OCI-M2 (cell line): Measurements from ENCODE around the gene RPH3AL.
"Not testable (repeated sequence)": the region's sequence is repeated elsewhere in the genome, so short reads cannot be mapped to it uniquely, and the experiment has no call there.

ENCODE experiments used
- DNase-seq: peaks from one replicate; lab custom pipeline; 2025; ENCODE audit not compliant: unreplicated experiment; lab: John Stamatoyannopoulos, UW

RPH3AL gene

DNA sequence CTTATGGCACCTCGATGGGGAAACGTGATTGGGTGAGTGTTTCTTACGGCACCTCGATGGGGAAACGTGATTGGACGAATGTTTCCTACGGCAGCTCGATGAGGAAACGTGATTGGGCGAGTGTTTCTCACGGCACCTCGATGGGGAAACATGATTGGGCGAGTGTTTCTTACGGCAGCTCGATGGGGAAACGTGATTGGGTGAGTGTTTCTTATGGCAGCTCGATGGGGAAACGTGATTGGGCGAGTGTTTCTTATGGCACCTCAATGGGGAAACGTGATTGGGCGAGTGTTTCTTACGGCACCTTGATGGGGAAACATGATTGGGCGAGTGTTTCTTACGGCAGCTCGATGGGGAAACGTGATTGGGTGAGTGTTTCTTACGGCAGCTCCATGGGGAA, 146.1 kb downstream of the RPH3AL start:
- DNase-seq = not testable (repeated sequence)

DNA sequence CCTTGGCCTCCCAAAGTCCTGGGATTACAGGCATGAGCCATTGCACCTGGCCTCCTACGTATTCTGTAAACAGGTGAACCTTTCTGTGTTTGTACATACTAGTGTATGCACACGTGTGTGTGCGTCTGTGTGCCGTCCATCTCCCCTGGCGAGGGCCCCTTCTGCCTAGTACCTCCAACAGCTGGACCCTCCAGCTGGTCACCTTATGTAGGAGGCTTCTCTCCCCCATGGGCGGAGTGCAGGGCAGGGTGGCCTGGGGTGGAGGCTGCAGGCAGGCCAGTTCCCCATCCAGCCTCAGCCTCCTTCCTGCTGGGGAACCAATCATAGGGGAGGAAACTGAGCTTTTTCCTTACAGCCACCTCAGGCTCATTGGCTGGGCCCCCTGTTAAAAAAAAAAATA, 146.8 kb downstream of the RPH3AL start:
- DNase-seq = no peak

DNA sequence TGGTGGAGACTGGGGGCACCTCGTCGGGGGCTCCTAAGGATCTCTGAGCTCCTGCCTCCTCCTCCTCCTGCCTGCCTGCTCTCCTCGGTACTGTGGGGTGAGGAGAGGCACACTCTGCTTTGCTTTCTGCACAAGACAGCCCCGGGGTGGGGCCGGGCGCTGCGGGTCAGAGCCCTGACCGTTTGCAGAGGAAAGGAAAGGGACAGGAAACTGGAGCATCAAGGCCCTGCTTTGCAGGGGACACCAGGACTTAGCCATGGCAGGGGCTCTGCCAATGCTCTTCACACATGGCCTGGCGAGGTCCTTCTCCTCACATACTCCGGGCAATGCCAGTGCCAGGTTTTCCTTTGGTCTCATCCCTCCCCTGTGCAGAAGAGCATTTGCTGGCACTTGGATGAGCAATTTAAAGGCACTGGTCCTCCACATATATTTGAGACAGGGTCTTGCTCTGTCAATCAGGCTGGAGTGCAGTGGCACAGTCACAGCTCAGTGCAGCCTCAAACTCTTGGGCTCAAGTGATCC, 147.4 kb downstream of the RPH3AL start:
- no peak for DNase-seq

DNA sequence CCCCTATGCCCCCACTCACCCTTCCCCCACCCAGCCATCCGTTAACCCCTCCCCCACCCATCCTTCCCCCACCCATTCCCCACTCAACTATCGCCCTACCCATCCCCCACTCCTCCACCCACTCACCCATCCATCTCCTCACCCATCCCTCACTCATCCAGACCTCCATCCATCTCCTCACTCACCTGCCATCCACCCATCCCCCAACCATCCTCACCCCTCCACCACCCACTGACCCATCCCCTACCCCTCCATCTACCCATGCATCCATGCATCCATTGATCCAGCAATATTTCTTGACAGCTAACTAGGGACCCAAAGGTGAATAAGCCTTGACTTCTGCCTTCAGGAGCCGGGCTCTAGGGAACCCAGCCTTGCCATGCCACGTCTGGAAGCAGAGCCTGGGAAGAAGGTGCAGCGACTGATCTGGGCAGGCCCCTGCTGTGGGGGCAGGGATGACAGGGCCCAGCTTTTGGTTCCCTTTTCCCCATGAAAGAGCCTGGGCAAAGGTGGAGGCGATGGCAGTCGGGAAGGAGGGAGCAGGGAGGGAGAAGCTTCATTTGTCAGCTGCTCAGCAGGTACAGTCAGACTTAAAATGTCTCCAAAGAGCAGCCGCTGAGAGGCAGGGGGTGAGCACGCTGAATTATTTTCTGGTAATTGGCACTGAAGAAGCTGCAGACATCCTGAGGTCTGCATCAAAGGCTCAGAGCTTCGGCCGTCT, 148.0 kb downstream of the RPH3AL start:
- no peak for DNase-seq

DNA sequence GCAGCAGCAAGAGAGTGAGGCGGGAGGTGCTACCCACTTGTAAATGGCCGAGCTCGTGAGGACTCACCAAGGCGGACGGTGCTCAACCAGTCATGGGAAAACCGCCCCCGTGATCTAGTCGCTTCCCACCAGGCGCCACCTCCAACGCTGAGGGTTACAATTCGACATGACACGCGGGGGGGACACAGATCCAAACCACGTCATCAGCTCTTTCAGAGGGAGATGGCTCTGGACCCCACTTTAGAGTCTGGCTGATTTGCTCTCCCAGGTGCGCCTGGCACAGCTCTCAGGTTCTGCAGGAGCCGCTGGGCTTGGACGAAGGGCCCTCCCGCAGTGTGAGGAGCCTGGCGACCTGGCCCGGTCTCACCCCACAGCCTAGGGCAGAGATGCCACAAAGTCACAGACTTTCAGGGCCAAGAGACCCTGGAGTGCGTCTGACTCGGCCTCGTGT, 150.1 kb downstream of the RPH3AL start:
- DNase-seq = no peak

DNA sequence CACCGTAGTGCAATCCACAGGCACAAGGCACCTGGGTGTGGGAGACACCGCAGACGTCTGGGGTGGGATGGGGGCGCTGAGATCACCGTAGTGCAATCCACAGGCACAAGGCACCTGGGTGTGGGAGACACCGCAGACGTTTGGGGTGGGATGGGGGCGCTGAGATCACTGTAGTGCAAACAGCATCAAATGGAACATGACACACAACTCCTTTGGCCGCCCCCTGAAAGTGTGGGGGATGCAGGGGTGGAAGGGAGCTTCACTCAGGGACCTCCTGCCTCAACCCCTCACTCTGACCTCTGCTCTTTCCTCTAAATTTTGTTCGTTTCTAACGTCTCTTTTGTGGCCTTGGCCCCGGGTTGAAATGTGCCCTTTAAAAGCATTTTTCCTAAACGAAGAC, 150.9 kb downstream of the RPH3AL start:
- not testable (repeated sequence) for DNase-seq

DNA sequence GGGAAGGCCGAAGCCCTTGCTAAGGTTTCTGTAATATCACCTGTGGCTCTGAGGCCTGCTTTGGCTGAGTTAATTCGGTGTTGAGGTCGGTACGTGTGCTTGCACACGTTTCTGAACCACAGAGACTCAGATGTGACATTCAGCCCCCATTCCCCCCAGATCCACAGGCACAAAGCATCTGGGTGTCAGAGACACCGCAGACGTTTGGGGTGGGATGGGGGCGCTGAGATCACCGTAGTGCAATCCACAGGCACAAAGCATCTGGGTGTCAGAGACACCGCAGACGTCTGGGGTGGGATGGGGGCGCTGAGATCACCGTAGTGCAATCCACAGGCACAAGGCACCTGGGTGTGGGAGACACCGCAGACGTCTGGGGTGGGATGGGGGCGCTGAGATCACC, 151.3 kb downstream of the RPH3AL start:
- not testable (repeated sequence) for DNase-seq

DNA sequence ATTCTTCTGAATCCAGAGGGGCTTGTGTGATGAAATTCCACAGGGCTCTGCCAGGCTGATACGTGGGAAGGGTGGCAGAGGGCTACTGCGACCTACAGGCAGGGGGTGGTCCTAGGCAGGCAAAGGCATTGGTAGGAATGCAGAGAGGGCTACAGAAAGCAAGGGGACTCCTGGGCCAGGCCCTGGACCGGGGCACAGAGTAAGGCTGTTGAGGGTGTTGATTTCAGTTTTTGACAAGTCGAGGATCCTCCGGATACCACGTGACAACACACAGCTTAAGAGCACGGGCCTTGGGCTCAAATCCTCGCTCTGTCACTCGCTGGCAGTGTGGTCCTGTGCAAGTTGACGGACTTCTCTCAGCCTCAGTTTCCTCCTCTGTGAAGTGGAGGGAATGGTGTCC, 152.0 kb downstream of the RPH3AL start:
- no peak for DNase-seq

DNA sequence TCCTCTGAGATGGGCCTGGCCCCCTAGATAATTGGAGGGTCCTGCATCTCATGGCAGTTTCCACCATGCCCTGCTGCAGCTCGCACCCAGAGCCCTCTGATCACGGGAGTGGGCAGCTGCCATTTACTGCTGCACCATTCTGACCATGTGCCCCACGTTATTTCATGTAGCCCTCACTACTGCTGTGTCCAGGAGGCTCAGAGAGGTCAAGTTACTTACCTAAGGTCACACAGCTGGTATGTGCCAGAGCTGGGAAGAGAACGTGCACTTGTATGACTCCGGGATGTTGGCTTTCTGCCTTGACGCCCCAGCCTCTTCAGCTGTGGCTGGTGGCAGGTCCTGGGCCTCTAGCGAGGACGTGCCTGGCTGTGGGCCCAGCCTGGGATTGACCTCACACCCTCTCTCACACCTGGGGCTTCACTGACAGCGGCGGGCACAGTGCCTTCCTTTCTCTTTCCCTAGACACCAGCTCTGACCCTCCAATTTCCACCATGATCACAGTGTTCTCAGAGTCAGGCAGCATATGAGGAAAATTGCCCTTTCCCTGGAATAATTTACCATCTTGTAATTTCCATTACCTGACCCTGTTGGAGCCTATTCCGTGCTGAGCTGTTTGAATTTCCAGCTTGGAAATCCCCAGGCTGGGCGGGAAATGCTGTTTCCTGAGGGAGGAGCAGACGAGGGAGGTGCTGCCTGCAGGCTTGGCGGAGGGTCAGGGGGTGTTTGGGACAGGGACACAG, 152.6 kb downstream of the RPH3AL start:
- no peak for DNase-seq

DNA sequence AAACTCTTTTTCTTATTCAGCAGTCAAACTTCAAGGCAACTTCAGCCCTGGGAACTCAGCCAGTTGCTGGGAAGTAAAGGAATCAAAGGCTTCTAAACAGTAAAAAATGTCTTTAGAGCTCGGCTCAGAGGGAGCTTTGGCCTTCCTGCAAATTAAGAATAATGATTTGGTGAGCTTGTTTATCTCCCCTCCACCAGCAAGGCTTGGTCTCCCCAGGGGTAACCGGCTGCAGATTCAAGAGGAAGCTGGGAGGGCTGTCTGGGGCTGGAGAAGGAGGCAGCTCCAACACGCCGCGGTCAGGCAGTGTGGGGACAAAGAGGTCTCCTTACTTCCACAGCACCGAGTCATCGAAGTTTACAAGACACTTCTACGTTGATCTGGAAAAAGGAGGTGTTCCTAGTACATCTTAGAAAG, 153.4 kb downstream of the RPH3AL start:
- DNase-seq = no peak

DNA sequence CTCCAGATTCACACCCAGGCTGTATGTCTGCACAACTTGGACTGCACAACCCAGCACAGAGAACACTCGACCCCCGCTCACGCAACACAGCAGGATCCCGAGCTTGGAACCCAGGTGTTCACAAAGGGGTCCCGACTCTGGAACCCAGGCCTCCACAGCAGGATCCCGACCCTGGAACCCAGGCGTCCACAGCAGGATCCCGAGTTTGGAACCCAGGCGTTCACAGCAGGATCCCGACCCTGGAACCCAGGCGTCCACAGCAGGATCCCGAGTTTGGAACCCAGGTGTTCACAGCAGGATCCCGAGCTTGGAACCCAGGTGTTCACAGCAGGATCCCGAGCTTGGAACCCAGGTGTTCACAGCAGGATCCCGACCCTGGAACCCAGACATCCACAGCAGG, 154.4 kb downstream of the RPH3AL start:
- DNase-seq = not testable (repeated sequence)

DNA sequence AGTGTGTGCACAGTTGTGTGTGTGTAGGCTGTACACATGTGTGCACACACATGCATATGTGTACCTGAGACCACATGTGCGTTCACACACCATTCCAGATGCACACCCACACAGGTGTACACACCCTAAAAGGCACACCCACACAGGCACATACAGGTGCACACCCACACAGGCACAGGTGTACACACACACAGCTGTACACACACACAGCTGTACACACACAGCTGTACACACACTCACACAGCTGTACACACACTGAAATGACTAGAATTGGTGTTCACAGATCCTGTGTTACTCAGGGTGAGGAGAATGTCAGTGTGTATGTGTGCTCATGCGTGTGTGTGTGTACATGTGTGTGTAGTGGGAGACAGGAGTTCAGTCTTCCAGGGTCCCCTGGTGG, 155.3 kb downstream of the RPH3AL start:
- no peak for DNase-seq

DNA sequence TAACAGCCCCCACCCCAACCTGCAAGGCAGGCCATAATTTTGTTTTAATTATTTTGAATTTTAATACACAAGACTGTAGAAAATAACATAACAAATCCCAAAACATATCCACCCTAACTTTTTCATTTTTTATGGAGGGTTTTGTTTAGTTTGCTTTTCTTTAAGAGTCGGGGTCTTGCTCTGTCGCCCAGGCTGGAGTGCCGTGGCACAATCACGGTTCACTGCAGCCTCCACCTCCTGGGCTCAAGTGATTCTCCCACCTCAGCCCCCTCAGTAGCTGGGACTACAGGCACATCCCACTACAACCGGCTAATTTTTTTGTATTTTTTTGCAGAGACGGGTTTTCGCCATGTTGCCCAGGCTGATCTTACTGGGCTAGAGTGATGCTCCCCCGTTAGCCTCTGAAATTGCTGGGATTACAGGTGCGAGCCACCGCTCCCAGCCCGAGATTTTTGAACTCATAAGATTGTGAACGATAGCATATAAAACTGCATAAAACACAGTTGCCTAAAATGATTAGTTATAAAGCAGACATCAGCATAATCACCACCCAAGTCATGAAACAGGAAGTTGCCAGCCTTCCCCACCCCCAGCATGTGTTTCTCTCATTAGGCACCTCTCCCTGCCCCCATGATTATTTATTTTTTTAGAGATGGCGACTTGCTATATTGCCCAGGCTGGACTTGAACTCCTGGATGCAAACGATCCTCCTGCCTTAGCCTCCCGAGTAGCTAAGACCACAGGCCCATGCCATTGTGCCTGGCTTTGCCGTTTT, 157.6 kb downstream of the RPH3AL start:
- no peak for DNase-seq

DNA sequence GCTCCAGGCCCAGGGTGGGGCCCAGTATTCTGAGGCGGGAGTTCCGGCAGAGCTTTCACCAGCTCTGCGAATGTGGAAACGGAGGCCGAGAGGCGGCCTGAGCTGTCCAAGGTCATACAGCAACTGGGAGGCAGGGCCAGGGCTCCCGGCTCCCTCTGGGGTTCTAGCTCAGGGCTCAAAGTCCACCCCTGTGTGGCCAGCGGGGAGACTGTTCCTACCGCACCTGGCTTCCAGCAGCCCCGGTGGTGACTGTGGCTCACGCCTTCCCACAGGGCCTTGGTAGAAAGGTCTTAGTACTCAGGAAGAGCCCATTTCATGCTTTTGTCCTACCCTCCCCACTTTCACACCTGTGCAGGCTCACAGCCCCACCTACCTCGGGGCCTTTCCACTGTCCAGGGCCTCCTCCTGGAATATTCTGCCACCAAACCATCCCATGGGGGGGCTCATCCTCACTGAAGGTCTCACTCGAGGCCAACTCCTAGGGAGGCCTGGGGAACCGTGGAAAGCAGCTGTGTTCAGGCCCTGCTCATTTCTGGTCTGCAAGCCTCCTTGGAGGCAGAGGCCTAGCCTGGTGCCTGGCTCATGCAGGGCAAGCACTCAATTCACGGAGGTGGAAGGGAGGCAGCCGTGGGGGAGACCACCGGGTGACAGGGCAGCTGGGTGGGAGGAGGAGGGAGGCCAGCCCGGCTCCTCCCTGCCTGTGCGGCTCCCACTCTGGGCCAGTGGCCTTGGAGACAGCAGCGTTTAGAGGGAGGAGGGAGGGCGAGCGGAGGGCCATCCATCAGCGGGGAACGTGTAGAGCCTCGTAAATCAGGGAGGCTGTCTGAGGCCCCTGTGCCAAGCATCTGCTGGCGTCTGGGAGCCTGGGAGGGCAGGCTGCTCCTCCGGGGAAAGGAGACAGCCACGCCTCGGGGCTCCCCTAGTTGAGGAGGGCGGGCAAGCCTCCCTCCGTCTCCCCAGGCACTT, 158.5 kb downstream of the RPH3AL start:
- no peak for DNase-seq

DNA sequence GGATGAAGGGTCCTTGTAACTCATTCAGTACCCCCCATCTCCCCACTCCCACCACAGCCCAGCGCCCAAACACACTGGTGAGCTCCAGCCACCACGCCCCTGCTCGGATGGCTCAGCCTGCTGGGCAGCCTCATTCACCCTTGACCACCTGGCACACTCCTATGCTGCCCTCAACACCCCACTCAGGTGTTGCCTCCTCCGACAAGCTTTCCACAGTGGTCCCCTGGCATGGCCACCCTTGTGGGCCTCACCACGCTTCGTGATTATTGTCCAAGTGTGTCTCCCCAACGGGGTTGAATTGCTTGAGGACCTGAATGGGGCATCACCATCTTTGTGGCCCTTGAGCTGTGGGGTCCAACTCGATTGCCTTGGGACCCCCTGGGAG, 159.2 kb downstream of the RPH3AL start:
- no peak for DNase-seq

DNA sequence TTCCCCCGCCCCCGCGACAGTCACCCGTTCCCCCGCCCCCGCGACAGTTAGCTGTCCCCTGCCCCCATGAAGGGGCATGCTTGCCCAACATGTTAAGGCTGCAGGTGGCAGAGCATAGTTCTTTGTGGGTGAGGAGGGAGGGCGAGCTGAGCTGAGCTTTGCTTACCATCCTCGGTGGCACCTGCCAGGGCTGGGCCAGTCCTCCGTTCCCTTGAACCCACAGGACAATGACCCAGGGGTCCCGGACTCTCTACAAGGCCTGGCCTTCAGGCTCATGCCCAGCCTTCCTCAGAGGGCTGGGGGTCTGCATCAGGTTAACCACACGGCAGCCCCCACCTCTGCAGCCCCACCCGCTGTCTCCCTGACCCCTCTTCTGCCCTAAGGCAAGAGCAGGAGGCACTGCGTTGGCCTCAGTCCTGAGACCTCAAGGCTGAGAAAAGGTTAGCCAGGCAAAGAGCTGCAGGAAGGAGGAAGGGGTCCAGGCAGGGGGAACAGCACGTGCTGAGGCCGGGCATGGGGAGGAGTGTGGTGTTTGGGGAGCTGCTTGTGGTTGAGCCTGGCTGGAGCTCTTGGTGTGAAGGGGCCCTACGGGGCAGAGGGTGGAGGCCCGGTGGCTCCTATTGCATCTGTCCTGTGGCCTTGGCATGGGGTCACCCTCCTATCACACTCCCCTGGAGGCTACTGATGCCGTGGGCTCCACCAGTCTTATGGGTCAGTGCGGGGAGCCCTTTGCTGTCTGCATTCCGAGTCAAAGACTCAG, 159.8 kb downstream of the RPH3AL start:
- no peak for DNase-seq

DNA sequence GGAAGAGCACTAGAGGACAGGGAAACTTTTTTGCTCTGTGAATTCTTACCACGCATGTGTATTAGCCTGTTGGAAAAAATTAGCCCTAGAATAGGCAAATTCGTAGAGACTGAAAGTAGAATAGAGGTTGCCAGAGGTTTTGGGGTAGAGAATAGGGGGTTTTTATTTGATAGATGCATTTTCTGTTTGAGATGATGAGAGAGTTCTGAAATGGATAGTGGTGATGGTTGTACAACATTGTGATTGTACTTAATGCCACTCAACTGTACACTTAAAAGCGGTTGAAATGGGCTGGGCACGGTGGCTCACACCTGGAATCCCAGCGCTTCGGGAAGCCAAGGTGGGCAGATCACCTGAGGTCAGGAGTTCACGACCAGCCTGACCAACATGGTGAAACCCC, 163.2 kb downstream of the RPH3AL start:
- DNase-seq = no peak

DNA sequence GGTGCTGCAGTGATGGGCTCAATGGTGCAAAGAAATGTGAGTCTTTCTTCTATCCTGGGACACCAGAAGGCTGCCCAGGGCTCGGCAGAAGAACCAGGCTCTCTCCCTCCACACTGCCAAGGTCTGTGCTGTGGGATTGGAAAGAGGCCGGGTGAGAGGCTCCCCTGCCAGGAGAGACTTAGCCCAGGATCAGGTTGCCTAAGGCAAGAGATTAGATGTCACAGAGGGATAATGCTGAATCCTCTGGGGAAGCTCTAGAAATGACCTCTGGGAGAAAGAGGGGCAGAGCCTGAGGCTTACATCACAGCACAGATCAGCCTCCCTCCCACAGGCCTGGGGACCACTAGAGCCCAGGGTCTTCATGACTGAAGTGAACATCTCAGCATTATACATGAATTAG, 165.5 kb downstream of the RPH3AL start:
- no peak for DNase-seq

DNA sequence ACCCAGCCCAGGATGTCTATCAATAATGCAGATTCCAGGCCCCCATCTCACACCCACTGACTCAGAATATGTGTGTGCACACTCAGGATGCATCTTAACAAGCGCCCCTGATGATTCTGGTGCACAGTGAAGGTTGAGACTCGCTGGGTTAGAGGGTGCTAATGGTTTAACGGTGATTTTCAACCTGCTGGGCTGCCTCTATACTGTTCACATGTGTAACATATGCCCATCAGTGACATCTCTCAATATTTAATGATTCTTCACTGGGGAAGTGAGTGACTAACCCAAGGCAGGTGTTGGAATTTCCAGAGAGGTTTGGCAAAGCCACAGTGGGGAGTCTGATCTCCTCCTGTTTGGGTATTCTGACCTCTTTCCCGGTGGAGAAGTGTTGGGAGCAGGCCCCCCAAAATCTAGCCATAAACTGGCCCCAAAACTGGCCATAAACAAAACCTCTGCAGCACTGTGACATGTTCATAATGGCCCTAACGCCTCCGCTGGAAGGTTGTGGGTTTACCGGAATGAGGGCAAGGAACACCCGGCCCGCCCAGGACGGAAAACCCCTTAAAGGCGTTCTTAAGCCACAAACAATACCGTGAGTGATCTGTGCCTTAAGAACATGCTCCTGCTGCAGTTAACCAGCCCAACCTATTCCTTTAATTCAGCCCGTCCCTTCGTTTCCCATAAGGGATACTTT, 167.0 kb downstream of the RPH3AL start:
- DNase-seq = no peak
